Adrenal gland (tissue), 5 donors: Measurements from ENCODE around the gene IPCEF1.

Experiments used
- CTCF ChIP-seq, 6 experiments: fragments of 450-650 bp in 4 of 6; fragments of 200-600 bp in 2 of 6; sonication (generic) in 1 of 6; IDR thresholded peaks; 1 replicate in 5 of 6; 2 replicates in 1 of 6; pipeline versions ENCODE4 v1.5.1 to v1.8.0; 2016 to 2021; ENCODE audit warnings: antibody characterized with exemption in 6 of 6, mild to moderate bottlenecking in 2 of 6, moderate library complexity in 1 of 6
- POLR2A ChIP-seq, 2 donors: fragments of 450-650 bp; IDR thresholded peaks; one replicate each; pipeline ENCODE4 v1.6.1; 2017; ENCODE audit warnings: antibody characterized with exemption in 2 of 2, mild to moderate bottlenecking in 2 of 2, moderate library complexity in 1 of 2
- donor health status: DM: no; HTN: no; CAD: no.

DNA sequence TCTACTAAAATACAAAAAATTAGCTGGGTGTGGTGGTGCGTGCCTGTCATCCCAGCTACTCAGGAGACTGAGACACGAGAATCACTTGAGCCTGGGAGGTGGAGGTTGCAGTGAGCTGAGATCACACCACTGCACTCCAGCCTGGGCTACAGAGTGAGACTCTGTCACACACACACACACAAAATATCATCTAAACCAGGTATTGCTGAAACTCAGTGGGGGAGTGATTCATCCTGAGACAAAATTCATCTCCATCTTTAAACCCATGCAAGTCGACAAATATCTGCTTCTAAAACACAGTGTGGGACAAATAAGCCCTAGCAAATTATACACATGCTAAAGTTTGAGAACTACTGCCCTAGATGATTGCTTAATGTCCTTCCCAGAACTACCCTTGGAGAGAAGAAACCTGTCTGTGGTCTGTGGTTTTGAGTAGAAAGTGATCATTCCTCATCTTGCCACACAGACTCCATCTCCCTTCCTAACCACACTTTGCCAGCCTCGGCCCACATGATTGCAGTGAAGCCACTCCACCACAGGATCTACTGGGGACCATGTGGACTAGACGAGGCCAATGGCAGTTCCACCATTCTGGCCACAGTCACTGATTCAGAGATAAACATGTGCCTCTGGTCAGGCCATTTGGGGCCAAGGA, 187.3 kb downstream of the IPCEF1 start:
- no peak for TF ChIP-seq CTCF (IDR thresholded peaks at IDR 0.05)
- TF ChIP-seq POLR2A (IDR thresholded peaks at IDR 0.05): no peak
